ENCODE data around the gene CUZD1.

DNA sequence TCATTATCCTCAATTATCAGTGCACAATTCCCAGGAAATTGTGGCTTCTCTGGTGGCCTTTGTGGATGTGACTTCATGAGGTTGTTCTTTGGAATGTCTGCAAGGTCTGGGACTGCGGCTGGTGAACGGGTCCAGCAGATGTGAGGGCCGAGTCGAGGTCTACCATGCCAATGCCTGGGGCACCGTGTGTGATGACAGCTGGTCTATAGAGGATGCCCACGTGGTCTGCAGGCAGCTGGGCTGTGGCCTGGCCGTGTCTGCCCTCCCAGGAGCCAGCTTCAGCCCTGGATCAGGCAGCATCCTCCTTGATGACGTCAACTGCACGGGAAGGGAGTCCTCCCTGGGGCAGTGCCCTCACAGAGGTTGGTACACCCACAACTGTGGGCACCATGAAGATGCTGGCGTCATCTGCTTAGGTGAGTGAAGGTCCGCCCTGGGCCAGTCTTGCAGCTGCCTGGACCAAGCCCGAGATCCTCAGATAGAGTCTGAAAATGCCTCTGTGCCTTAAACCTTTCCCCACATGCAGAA is 46.9 kb downstream of the CUZD1 start:
- TF ChIP-seq, protein P1, sequence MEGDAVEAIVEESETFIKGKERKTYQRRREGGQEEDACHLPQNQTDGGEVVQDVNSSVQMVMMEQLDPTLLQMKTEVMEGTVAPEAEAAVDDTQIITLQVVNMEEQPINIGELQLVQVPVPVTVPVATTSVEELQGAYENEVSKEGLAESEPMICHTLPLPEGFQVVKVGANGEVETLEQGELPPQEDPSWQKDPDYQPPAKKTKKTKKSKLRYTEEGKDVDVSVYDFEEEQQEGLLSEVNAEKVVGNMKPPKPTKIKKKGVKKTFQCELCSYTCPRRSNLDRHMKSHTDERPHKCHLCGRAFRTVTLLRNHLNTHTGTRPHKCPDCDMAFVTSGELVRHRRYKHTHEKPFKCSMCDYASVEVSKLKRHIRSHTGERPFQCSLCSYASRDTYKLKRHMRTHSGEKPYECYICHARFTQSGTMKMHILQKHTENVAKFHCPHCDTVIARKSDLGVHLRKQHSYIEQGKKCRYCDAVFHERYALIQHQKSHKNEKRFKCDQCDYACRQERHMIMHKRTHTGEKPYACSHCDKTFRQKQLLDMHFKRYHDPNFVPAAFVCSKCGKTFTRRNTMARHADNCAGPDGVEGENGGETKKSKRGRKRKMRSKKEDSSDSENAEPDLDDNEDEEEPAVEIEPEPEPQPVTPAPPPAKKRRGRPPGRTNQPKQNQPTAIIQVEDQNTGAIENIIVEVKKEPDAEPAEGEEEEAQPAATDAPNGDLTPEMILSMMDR (IDR thresholded peaks at IDR 0.05; ENCODE audit: low read length) = no peak
- no peak for TF ChIP-seq EZH2 (IDR thresholded peaks at IDR 0.05; ENCODE audit: borderline replicate concordance, low read length)
